HG03575 (cell line): ENCODE measurements around the gene SPACA7.
"Not testable (repeated sequence)": the region's sequence is repeated elsewhere in the genome, so short reads cannot be mapped to it uniquely, and the experiment has no call there.

Experiments
- ATAC-seq: cut with Tn5 transposase; IDR thresholded peaks from one replicate; pipeline ENCODE4 v1.9.1; 2021; ENCODE audit not compliant: unreplicated experiment, insufficient number of reproducible peaks, low FRiP score; ENCODE audit errors: extremely low read depth

SPACA7 gene

GRCh38 chr13:112348642-112349345 lies 27.4 kb upstream of the SPACA7 start:
- ATAC-seq: no peak

GRCh38 chr13:112349681-112350080 lies 26.5 kb upstream of the SPACA7 start:
- ATAC-seq: no peak

DNA sequence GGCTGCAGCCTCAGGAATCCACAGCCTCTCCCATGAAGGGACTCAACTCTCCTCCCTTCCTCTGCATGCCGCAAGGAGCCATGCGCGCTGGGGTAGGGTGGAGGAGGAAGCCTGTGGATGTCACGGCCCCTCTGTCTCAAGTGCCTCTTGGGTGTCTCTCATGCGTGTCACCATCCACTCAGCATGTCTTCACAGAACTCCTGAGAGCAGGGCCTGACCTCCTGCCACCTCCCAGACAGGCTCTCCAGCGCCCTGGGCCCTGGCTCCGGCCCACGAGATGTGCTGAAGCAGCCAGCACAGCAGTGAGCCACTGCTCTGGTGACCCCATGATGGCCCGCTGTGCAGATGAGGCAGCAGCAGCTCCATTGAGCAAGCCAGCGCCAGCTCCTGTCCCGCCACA lies 25.9 kb upstream of the SPACA7 start:
- no peak for ATAC-seq

DNA sequence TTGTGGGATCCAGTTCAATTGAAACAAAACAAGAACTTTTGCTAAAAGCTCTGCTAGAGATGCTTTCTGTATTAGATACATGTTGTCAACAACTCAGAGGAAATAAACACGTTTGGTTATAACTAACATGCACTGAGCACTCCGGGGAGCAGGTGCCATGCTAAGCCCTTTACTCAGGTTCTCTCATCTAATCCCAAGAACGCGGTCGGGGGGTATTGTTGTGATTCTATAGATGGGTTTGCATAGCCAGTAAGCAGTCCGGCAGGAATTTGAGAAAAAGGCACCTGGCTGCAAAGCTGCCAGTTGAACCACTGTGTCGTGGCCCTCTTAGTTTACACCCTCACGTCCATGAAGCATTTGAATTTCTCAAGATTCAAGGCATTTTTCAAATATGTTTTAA lies 24.3 kb upstream of the SPACA7 start:
- no peak for ATAC-seq

DNA sequence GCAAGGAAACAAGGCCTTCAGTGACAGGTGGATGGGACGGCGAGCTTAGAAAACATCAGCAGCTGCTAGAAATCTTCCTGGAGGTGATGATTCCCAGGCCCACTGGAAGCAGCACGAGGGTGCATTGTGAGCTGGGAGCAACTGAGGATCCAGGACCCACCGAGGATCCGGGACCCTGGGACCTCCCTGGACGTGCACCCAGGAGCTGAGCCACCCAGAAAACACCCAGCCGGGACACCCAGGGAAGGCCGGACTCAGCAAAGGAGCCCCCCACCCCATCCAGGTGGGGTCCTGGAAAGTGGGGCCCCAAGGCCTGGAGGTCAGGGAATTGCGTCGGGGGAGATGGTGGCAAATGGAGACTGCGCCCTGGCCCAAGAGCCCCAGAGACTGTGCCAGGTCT lies 22.3 kb upstream of the SPACA7 start:
- no peak for ATAC-seq

DNA sequence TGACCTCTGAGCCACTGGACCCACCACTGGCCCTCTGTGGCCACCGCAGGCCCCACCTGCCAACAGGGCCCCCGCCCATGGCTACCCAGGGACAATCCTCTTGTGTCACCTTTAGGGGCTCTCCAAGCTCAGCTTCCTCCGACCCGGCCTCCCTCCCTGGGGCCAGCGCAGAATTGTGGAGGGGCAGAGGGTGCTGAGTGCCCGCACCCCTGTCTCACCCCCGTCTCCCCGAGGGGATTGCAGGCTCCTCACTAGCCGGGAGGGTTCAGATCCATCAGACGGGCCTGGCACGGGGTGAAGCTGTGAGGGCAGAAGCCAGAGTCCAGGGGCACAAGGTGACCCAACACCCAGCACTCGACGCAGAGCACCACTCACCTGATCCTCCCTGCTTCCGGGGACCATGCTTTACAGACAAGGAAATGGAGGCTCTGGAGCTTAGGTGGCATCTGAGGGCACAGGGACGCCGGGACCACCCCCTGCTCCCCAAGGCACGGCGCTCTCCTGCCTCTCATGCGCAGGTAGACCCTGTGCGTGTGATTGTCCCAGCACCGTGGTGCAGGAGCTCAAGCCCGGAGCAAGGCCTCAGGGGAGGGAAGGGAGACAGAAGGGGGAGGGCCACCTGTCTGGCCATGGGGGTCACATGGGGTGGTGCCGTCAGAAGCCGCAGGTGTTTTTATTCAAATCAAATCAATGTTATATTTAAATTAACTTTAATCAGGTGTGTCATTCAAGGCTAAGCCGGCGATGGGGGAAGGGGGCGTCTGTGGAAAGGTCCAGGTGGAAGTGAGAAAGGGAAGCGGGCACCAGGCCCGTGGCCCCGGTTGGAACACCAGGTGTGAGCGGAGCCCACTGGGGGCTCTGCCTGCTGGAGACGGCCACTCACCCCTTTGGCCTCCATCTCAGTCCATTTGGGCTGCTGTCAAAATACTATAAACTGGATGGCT lies 21.6 kb upstream of the SPACA7 start:
- ATAC-seq: no peak

GRCh38 chr13:112355274-112355838 lies 20.8 kb upstream of the SPACA7 start:
- no peak for ATAC-seq

DNA sequence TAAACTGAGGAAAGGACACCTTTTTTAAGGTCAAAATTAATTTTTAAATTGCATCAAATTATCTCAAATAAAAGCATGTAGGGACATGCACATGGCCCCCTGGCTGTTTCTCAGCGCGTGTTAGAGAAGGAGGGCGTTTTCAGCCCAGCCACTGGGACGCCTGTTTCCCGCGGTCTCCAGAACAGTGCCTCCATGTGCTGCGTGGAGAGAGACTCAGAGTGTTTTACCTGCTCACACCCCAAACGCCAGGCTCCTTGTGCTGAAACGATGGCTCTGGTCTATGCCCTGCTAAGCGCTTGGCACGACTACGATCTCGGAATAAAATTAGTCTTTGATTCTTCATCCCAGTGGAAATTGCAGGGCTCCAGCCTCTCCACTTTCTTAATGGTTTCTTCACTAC lies 20.0 kb upstream of the SPACA7 start:
- ATAC-seq: no peak

GRCh38 chr13:112358156-112358555 lies 18.0 kb upstream of the SPACA7 start:
- ATAC-seq: no peak

GRCh38 chr13:112362021-112362420 lies 14.1 kb upstream of the SPACA7 start:
- ATAC-seq: no peak

- ATAC-seq: no peak
Measured at GRCh38 chr13:112363867-112364528, 12.2 kb upstream of the SPACA7 start.

GRCh38 chr13:112366907-112367646 lies 9.1 kb upstream of the SPACA7 start:
- no peak for ATAC-seq

GRCh38 chr13:112368883-112369282 lies 7.3 kb upstream of the SPACA7 start:
- ATAC-seq: no peak

DNA sequence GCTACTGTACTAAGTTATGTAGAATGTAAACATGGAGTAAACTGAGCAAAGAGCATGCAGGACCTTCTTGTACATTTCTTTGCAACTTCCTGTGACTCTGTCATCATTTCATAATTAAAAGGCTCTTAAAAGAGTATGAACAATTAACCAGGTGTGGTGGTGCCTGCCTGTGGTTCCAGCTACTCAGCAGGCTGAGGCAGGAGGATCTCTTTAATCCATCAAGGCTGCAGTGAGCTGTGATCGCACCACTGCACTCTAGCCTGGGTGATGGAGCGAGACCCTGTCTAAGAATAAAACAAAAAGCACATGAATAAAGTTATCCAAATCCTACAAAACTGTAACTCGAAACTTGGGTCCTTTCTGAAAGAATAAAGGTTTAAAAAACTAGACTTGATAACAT lies 5.8 kb upstream of the SPACA7 start:
- ATAC-seq: no peak

DNA sequence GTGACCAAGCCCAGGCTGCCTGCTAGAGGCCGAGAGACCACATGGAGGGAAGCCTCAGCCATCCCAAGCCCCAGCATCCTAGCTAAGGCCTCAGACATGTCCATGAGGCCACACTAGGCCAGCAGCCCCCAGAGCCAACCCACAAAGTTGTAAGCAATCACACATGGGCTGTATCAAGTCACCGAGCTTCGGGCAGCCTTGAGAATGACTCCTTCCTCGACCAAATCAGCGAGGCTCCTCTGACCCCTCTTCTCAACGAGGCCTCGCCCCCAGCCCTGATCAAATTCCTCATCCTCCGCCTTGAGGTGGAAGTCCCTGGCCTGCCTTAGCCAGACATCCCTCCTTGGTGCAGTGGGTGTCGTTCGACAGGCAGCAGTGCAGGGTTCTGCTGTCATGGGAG lies 1.9 kb upstream of the SPACA7 start:
- ATAC-seq: no peak

GRCh38 chr13:112391746-112392145 lies 15.6 kb downstream of the SPACA7 start:
- ATAC-seq: no peak

GRCh38 chr13:112392719-112393118 lies 16.6 kb downstream of the SPACA7 start:
- ATAC-seq: no peak

DNA sequence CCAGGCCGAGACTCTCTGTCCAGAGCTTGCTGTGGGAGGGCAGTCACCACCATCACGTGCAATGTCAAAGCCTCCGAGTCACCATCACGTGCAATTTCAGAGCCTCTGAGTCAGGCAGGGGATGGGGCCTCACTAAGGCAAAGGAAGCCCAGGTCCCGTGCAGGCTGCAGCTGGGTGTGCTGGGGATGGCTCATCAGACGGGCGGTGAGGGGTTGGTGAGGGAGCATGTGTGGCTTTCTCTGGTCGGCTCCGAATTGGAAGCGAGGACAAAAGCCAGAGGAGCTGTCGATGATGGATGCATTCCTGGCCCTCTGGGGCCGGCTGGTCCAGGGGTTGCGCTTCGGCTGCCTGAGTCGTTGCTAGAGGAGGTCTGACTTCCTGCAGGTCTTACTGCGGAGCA lies 18.9 kb downstream of the SPACA7 start:
- ATAC-seq: not testable (repeated sequence)

DNA sequence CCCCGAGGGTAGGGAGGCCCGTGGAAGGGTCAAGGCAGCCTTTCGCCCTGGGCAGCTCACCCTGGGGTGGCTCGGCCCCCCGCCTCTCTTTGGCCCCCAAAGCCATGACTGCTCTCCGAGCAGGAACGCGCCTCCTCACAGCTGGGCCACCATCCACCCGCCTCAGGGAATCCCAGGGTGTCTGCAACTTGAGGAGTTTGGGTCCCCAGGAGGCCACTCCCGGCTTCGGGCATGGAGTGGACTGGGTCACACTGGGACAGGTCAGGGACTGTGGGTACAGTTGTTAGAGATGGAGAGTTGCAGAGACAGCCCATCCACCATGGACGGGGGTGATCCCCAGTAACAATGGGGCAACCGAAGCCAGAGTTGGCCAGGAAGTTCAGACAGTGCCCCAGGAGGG lies 19.8 kb downstream of the SPACA7 start:
- ATAC-seq: not testable (repeated sequence)
